Femur (tissue), 1 donor: ENCODE measurements around the gene BTBD6.

Experiments
- DNase-seq: peaks from one replicate; pipeline ENCODE4 v3.0.0-alpha.2; 2017

BTBD6 gene

DNA sequence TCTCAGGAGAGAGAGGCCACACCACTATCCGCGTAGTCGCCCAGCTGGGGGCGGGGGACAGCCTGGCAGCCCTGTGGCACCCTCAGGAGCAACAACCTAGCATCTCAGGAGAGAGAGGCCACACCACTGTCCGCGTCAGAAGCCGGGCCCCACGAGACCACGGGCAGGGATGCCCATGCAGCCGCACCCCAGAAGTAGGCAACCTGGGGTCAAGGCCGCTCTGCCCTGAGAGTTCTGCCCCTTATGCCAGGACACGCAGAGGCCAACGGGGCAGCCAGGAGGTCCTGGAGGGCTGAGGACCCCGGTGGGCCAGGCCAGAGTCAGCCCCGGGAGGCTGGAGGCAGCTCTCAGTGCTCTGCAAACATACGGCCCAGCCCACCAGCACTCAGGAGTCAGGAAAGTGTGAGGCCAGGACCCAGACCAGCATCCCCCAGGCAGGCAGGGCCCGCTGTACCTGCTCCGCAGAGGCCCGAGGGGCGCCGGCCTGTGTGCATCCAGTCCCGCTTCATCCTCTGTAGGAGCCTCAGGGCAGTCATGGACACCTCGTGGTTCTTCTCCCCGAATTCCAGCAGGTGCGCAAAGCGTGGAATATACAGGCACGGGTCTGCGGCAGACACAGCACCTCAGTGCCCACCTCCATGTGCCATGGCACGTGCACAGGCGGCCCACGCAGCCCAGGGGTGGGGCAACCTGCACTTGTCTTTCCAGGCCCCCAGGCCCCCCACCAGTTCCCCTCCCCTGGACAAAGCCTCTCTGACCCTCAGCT, 7.3 kb upstream of the BTBD6 start:
- DNase-seq, result no peak

DNA sequence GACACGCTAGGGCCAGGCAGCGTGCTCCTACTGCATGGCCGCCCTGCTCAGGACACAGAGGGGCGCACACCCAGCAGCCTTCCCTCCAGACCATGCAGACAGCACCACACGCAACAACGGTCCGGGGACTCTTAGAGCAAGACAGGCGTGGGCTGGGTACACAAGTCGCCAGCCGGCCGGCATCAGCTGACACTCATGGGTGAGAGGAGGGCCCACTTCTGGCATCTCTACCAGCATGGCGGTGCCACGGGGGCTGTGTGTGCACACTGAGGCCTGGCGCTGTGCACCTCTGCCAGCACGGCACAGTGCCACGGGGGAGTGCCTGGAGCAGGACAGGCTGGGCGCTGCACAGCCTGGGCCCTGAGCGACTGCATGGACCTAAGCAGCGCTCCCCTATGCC, 6.7 kb upstream of the BTBD6 start:
- no peak for DNase-seq

DNA sequence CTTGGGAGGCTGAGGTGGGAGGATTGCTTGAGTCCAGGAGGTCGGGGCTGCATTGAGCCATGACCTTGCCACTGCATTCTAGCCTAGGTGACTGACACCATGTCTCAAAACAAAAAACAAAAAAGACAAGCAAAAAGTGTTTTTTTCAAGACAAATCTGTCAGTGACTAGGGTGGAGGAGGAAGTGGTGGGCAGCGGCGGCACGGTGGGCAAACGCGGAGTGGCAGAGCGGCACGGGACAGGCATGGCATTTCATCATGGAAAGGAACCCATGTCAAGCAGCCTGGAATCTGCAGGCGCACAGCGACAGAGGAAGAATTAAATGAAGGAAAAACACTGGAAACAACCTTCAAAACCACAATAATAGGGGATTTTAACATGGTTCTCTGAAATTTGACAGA, 4.0 kb upstream of the BTBD6 start:
- DNase-seq, result no peak

DNA sequence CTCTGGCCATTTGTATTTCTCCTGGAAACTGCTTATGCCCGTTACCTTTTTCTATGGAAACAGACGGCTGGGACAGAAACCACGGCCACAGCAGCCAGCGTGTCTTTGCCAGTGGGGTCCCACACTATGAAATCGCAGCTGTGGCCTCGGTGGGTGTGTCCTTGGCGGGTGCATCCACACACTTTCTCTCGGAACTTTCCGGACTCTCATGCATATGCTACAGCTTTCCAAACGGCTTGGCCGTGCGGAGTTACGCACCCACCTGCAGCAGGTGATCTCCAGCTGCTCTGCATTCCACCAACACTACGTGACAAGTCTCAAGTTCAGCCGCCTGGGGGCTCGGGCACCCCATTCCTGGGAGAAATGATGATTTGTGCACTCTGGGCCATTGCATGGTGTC, 1.3 kb upstream of the BTBD6 start:
- no peak for DNase-seq

DNA sequence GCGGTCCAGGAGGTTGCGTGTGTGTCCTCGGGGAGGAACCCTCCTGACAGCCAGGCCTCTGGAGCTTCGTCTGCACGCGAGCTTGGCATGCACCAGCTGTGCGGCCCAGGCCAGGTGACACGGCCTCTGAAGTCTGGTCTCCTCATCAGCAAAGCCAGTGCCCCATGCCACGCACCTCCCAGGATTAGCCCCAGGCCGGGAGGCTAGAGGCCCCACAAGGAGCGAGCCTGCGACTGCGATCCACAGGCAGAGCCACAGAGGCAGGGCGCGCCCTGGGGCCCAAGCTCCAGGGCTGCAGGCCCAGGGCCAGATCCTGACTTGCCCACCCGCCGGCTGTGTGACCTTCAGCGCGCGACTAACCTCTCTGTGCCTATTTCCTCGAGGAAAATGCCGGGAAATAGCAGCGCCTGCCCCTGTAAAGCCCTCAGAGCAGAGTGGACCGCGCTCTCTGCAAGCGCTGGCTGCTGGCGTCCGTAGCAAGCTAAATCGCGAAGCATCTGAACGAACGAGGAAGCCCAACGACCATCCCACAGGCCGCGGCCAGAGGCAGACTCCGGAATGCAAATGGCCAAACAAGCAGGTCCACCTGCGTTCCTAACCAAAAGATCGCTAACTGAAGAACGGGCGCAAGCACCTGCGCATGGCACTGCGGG, 492 bp upstream of the BTBD6 start:
- no peak for DNase-seq

DNA sequence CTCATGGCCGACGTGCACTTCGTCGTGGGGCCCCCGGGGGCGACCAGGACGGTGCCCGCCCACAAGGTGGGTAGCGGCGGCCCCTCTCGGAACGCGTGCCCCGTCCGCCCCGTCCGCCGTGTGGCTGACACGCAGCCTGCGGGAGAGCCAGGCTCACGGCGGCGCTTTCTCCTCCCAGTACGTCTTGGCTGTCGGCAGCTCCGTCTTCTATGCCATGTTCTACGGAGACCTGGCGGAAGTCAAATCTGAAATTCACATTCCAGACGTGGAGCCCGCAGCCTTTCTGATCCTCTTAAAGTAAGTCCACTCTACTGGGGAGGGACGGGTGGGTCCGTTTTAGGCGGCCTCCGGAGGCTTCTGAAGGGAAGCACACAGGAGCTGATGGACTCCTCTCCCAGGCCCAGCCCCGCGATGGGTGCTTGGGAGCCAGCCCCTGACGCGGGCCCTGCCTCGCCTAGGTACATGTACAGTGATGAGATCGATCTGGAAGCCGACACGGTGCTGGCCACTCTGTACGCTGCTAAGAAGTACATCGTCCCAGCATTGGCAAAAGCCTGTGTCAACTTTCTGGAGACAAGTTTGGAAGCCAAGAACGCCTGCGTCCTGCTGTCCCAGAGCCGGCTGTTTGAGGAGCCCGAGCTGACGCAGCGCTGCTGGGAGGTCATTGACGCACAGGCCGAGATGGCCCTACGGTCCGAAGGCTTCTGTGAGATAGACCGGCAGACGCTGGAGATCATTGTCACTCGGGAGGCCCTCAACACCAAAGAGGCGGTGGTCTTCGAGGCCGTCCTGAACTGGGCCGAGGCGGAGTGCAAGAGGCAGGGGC, 1.1 kb downstream of the BTBD6 start:
- peak; percentile 53 for DNase-seq

DNA sequence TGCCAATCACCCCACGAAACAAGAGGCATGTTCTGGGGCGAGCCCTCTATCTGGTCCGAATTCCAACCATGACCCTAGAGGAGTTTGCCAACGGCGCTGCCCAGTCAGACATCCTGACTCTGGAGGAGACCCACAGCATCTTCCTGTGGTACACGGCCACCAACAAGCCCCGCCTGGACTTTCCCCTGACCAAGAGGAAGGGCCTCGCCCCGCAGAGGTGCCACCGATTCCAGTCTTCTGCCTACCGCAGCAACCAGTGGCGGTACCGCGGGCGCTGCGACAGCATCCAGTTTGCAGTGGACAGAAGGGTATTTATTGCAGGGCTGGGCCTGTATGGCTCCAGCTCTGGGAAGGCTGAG, 1.7 kb downstream of the BTBD6 start:
- no peak for DNase-seq

DNA sequence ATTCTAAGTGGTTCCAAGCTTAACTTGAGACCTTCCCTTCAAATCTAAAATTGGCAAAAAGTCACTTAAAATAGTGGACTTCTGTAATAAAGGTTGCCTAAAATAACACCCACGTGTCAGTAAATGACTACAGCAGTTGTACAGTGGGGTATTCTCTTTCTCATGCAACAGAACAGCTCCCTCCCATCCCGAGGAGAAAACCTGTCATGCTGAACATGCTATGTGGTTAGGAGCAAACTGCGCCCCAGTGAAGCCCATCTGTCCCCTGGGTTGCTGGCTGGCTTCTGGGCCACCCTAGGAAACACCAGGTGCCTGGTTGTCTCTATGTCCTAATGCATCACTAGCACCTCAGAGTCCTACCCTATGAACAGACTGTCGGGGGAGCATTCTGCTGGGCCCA, 2.7 kb downstream of the BTBD6 start:
- no peak for DNase-seq

DNA sequence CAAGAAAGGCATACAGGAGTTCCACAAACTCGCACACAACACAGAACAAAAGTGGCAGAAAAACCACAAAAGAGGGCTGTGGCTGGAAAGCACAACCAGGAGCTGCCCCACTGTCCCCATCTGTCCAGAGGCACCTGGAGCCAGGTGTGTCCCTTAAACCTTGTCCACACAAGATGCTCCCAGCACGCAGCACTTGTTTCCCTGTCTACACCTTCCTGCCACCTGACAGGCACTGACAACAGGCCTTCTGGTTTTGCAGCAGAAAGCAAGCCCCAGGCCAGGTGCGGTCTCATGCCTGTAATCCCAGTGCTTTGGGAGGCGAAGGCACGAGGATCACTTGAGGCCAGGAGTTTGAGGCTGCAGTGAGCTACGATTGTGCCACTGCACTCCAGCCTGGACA, 3.6 kb downstream of the BTBD6 start:
- no peak for DNase-seq

DNA sequence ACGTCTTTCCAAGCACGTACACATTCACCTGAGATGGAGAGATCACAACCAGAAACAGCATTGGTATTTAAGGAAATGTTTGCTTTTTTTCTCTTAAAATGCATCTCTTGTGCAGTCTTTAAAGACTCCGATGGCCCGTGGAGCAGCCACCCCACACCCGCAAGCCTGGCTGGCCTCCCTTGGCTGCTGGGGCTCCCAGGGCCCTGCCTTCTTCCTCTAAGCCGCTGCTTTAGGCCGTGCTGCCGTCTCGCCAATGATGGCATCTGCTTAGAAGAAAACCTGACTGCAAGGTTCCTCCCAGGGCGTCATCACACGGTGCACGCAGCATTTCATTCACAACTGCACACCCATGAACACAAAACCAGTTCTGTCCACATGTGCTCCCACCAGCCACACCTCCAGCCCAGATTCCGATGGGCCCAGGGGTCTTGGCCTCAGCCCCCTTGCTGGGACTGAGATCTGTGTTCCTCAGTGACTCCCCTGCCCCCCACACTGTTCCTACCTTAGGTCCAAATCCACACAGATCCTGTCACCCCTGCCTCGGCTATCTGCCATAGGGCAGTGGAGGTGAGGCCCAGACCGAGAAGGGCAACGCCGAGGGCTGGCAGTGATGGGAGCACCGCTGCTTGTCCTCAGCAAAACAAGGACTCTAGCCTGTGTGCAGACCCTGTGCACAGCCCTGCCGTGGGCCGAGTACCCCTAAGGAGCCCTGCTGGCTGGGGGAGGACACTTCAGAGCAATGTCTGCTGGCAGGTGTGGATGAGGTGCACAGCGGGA, 4.4 kb downstream of the BTBD6 start:
- no peak for DNase-seq

DNA sequence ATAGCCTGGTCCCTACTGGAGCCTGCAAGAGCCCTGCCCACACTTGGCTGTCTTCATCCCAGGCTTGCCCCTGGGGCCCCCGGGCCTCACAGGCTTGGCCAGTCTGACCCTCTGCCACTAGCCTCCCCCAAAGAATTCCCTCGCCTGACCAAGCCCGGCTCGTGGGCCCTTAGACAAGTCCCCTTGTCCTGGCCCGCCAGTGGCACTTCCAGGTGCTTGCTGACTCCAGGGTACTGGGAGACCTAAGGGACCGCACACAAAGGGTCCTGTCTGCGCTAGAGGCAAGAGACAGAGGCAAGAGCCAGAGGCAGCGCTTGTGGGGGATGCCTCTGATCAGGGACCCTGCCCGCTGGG, 5.0 kb downstream of the BTBD6 start:
- no peak for DNase-seq

DNA sequence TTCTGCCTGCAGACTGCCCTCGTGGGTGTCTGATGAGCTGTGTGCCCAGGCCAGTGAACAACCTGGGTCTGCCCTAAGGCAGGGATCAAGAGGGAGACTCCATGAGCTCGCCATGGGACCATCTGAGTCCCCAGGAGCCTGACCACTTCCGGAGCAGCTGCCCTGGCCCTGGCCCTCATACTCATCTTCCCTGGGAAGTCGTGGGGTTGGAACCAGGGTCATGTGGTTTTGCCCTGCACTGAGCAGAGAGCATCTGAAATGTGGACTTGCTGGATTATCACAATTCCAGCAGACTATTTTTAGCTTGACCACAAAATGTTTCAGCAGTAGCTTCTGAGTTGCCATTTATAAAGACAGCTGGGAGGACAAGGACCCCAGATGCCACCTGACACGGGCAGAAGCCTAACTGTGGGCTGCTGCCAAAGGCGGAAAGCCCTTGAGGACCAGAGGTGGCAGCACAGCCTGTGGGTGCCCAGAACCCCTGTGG, 6.7 kb downstream of the BTBD6 start:
- peak; percentile 62 for DNase-seq

DNA sequence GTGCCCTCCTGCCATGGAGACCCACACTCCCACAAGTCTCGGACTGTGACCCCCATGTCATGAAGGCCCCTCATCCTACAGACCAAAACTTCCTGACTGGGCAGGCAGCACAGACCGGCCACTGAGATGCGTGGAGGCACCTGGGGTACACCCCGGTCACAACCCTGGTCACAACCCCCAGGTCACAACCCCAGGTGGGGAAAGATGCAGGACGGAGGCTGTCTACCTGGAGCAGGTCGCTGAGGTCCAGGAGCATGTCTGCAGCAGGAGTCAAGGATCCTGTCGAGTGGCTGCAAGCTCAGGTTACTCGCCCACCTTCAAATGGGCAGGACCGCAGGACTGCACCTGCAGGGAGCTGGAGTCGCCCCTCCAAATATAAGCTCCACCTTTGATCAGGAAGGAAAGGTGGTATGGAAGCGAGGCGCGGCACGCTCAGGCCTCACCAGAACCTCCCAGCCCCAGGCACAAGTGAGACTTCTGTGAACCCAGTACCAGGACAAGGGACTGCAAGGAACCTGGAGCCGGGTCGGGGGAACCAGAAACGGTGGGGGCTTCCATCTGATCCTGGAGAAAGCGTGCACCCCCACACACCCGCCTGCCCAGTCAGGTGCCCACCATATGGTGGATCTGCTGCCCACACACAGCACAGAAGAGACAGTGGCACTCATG, 8.1 kb downstream of the BTBD6 start:
- DNase-seq, result no peak

DNA sequence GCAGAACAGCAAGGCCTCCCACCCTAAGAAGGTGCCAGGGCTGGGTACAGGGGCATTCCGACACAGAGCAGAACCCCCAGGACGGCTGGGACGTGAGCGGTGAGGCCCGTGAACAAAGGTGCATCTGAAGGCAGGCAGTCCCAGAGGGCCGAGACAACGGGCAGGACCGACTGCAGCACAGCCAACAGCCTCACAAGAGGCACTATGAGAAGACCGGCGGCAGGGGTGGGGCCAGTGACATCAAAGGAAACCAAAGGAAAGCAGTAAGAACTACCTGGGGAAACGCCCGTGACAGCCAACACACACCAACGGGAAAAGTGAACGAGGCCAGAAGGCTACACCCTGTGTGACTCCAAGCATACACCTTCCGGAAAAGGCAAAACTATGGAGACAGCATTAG, 9.1 kb downstream of the BTBD6 start:
- DNase-seq, result no peak

DNA sequence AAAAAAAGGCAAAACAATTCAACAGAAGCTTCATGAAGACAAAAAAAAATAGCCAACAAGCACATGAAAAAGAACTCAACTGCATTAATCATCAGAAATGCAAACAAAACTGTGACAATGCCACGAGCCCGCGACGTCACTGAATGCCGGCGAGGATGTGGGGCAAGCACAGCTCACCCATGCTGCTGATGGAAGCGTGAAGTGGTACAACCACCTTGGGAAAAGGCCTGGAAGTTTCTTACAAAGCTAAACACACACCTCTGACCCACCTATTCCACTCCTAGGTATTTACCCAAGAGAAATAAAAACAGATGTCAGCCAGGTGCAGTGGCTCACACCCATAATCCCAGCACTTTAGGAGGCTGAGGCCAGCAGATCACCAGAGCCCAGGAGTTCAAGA, 10.5 kb downstream of the BTBD6 start:
- no peak for DNase-seq

DNA sequence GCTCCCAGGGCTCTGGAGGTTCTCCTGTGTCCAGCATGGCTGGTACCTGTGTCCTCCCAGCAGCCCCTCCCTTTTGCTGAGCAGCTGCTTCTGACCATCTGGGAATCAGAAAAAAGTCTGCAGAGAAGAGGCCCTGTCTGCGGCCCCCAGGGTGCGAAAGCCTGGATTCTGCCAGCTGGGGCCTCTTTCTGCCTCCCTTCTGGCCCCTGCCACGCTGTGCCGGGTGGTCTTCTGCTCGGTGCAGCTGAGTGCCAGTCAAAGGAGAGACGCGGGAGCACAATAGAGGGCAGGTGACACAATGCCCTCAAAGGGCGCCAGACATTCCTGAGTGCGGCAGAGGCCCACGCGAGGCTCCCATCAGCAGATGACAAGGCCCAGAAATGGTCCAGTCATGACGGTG, 12.6 kb downstream of the BTBD6 start:
- DNase-seq, result no peak

DNA sequence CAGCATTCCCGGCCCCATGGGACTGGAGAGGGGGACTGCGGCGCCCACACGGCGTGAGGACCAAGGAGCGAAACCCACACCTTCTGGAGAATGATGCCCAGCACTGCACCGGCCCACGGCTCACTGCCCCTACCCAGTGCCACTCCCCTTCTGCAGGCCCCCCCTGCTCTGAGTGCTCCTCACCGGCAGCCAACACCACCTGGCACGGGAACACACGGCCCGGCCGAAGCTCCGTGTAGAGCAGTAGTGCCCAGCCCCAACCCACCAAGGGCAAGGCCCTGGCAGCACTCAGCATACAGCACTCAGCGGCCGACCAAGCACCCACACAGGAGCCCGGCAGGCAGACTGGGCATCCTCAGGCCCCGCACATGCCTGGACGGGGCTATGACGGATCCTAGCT, 13.4 kb downstream of the BTBD6 start:
- no peak for DNase-seq

DNA sequence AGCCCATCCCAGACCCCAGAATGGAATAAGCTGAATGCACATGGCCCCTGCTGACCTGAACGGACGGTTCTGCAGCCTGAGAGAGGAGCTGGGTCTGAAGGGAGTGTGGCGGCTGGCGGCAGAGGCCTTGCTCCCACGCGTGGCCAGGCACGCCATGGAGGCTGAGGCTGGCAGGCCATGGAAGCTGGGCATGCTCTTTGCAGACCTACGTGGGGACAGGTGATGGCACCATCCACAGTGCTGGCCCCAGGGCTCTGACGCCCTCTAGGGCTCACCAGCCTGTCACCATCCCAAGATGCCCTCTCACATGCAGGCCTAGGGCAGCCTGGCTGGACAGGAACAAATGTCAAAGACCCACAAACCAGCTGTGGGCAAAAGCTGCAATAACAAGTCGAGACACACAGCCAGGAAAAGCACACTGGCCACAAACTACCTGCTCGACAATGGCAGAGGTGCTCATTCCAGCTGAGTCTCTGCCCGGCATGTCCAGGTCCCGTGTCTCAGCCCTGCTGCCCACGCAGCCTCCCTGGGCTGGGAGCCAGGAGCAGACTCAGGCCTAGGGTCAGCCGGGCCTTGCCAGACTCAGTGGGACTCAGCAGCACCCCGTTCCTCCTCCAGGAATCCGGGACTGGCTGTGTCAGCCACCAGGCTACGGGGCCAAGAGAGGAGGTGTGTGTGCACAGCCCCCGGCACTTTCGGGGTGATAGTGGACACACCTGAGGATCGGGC, 19.7 kb downstream of the BTBD6 start:
- DNase-seq, result no peak

DNA sequence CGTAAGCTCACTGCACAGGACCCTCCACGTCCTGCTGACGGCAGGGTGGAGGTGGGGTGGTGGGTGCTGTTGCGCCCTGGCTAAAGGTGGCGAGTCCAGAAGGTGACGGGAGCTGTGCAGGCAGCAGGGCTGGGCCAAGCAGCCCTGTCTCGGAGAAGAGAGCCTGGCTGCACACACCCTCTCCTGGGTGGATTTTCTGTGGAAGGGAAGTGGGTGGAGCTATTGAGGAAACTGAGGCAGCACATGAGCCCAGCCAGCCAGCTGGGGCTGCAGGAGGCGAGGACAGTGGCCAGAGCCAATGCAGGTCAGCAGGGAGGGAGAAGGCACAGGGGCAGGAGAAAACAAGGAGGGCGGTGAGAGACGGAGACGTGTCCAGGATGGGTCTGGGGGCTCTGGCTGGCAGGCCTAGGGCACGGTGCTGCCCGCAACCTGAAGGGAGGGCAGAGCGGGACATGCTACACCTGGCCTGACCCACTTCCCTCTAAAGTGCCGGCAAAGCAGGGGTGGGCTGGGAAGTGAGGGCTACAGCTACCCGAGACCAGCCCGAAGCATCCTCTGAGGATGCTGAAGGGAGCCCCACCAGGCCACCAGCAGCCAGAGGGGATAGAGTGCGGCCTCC, 20.5 kb downstream of the BTBD6 start:
- DNase-seq, result no peak

DNA sequence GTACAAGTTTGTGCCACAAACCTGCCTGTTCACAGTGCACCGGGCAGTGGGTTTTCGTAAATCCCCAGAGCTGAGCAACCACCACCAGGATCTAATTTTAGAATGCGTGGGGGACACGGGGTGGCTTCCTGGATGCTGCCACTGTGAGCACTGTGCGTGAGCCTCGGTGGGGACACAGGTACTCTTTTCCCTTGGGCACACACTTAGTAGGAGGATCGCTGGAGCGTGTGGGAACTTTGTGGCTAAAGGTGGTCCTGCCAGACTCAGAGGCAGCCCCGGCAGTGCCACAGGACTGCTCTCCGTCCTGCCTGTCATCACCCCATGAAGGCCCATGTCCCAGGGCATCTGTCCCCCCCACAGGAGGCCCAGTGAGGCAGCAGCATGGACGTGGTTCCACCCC, 21.1 kb downstream of the BTBD6 start:
- no peak for DNase-seq

DNA sequence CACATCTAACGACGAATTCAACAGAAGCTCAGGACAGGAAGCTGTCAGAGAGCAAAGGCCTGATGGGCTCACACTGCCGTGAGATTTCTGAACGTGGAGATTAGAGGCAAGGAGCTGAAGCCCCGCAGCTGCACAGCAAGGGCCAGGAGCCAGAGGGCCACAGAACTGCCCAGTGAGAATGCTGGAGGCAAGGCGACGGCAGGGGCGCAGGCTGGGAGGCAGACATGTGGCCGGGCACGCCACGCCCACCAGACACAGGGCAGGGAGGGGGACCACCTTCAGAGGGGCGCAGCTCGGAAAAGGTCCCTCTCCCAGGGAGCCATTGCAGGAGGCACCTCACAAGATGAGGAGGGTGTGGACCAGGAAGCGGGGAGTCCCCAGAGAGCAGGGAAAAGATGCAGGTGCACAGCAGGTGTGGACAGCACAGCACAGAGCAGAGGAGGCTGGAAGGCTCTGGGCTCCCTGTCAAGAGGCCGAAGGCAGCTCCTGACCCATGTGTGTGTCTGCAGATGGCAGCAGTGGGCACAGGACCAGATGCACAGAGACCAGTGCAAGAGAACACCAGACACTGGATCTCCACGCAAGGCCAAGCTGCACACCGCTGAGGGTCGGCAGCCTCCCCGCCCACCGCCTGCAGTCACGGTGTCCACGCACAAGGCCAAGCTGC, 23.0 kb downstream of the BTBD6 start:
- DNase-seq, result no peak
